Testis (tissue), 3 donors: ENCODE measurements around the gene ESPN. TPM values are rescaled to one million over a fixed set of nuclear protein-coding genes. Genes with fewer than 3 reads are reported as not detected.

Experiments used
- DNase-seq: peaks from one replicate; pipeline ENCODE4 v3.0.0-alpha.2; 2019
- H3K27ac ChIP-seq, 2 donors: fragments of 200-600 bp; sonication (generic); one replicate each; pipeline ENCODE4 v1.5.1; 2019
- H3K27me3 ChIP-seq: fragments of 200-600 bp; sonication (generic); one replicate; pipeline ENCODE4 v1.5.1; 2019
- H3K36me3 ChIP-seq: fragments of 200-600 bp; sonication (generic); one replicate; pipeline ENCODE4 v1.5.1; 2017; ENCODE audit warnings: low read depth; ENCODE audit errors: missing control alignments
- H3K4me1 ChIP-seq: fragments of 200-600 bp; sonication (generic); one replicate; pipeline ENCODE4 v1.5.1; 2019
- H3K4me3 ChIP-seq, 2 donors: fragments of 200-600 bp; sonication (generic); one replicate each; pipeline ENCODE4 v1.5.1; 2017 to 2019
- H3K9me3 ChIP-seq: fragments of 200-600 bp; sonication (generic); one replicate; pipeline ENCODE4 v1.5.1; 2017
- CTCF ChIP-seq, 3 experiments: fragments of 450-650 bp in 2 of 3; fragments of 200-600 bp in 1 of 3; sonication (generic) in 1 of 3; IDR thresholded peaks; one replicate each; pipeline ENCODE4 v1.5.1; 2016 to 2019; ENCODE audit warnings: antibody characterized with exemption in 3 of 3, mild to moderate bottlenecking in 2 of 3, moderate library complexity in 1 of 3
- POLR2A ChIP-seq: fragments of 450-650 bp; IDR thresholded peaks from one replicate; pipeline ENCODE4 v1.6.1; 2017; ENCODE audit warnings: antibody characterized with exemption, mild to moderate bottlenecking, moderate library complexity
- WGBS, 2 donors: methylation state at CpG; one replicate each; pipeline ENCODE4 v1.1.5; 2018; 5-methylcytosine and 5-hydroxymethylcytosine counted together
- intact Hi-C: fragments of 100-400 bp; cut with DNase I; formaldehyde crosslinking; loops from one replicate; pipeline ENCODE4 v1.15.1; 2023; ENCODE audit warnings: low total_unique reads
- polyA plus RNA-seq: library from polyadenylated mRNA; stranded (reverse); fragments of 350-450 nt; fragmentation: Illumina TruSeq; extraction: RNeasy Lipid Tissue Mini Kit (QIAGEN cat#74804); gene quantifications from one replicate; pipeline ENCODE4 v1.2.3, GENCODE V29; 2014; ENCODE audit warnings: low read depth, low replicate concordance; ENCODE audit not compliant: insufficient read depth
- total RNA-seq, 2 donors: library from RNA; depleted of rRNA; stranded (reverse); fragments of >200 nt; gene quantifications; one replicate each; pipeline ENCODE4 v1.2.3, GENCODE V29; 2016

Gene ESPN
- total and polyA plus RNA-seq, 3 donors from 2014 or later = 270 to 404 (median 396) TPM

GRCh38 chr1:6470132-6471085, 45.8 kb downstream of the ESPN start:
- WGBS, 2 donors = 57 to 80% methylated on average over 33 to 54 of the region's 67 CpGs
- H3K4me3 ChIP-seq = peak overlapping the region in 1 of 2 donors; percentile 27
- no peak overlapping the region for H3K27ac ChIP-seq
- no peaks in the 10 kb centered on the region for H3K27me3 ChIP-seq
- no peaks in the 10 kb centered on the region for H3K9me3 ChIP-seq
- intact Hi-C loops = no loop called here
- no peaks in the 10 kb centered on the region for H3K36me3 ChIP-seq
- DNase-seq = no peak
- H3K4me1 ChIP-seq = no peaks in the 10 kb centered on the region
- TF ChIP-seq CTCF (IDR thresholded peaks at IDR 0.05) (no peak), POLR2A (no peak)

- Histone ChIP-seq H3K27ac (no peak overlapping the region), H3K27me3 (no peaks in the 10 kb centered on the region), H3K4me1 (no peaks in the 10 kb centered on the region), H3K9me3 (no peaks in the 10 kb centered on the region), H3K36me3 (no peaks in the 10 kb centered on the region), H3K4me3 (peak overlapping the region in 1 of 2 donors; percentile 27)
- WGBS, 2 donors = 57 to 59% methylated on average over 23 to 64 of the region's 67 CpGs
- peak; percentile 50 for DNase-seq
- TF ChIP-seq CTCF (IDR thresholded peaks at IDR 0.05) (no peak), POLR2A (no peak)
- intact Hi-C loops = no loop called here
Observed at GRCh38 chr1:6471086-6471969, 46.8 kb downstream of the ESPN start.

- H3K27ac ChIP-seq = no peak overlapping the region
- no peak overlapping the region for H3K4me3 ChIP-seq
- TF ChIP-seq CTCF (IDR thresholded peaks at IDR 0.05) (no peak), POLR2A (no peak)
- intact Hi-C loops = no loop called here
- no peaks in the 10 kb centered on the region for H3K9me3 ChIP-seq
- H3K4me1 ChIP-seq = no peaks in the 10 kb centered on the region
- no peaks in the 10 kb centered on the region for H3K27me3 ChIP-seq
- no peaks in the 10 kb centered on the region for H3K36me3 ChIP-seq
- WGBS, 2 donors = 78 to 86% methylated on average over 6 to 7 of the region's 7 CpGs
- no peak for DNase-seq
Observed at GRCh38 chr1:6471970-6472368, 47.4 kb downstream of the ESPN start.

GRCh38 chr1:6472391-6472790, 47.8 kb downstream of the ESPN start:
- H3K4me1 ChIP-seq = no peaks in the 10 kb centered on the region
- H3K27ac ChIP-seq = no peak overlapping the region
- intact Hi-C loops = no loop called here
- no peak for TF ChIP-seq CTCF (IDR thresholded peaks at IDR 0.05)
- WGBS, 2 donors = 83 to 87% methylated on average over 10 of the region's 10 CpGs
- no peak overlapping the region for H3K4me3 ChIP-seq
- no peak for DNase-seq
- H3K9me3 ChIP-seq = no peaks in the 10 kb centered on the region
- H3K27me3 ChIP-seq = no peaks in the 10 kb centered on the region
- H3K36me3 ChIP-seq = no peaks in the 10 kb centered on the region
